Liver (tissue), 2 donors: ENCODE data around the gene PNCK.

Experiments
- CTCF ChIP-seq: fragments of 150-350 bp; IDR thresholded peaks from 2 replicates; pipeline ENCODE4 v1.5.1; 2017; ENCODE audit warnings: improper control_type of control experiment, low read depth, low read length; ENCODE audit not compliant: missing input control
- YY1 ChIP-seq: IDR thresholded peaks from 2 replicates; pipeline ENCODE4 v1.6.1; 2016; ENCODE audit warnings: antibody characterized with exemption, mild to moderate bottlenecking
- donor health status: healthy.

- TF ChIP-seq CTCF (no peak), YY1 (no peak)
Measured at GRCh38 chrX:153628129-153628528, 45.5 kb downstream of the PNCK start.
